ENCODE data around the gene KCNMA1. TPM values are rescaled to one million over a fixed set of nuclear protein-coding genes. Genes with fewer than 3 reads are reported as not detected.
"Not testable (repeated sequence)": the region's sequence is repeated elsewhere in the genome, so short reads cannot be mapped to it uniquely, and the experiment has no call there.

Gene KCNMA1
- total RNA-seq, 1 donor from 2014 or later: 41.3 TPM

- H3K36me3 ChIP-seq: no peaks in the 10 kb centered on the region
- ATAC-seq (peak in 1 of 2 donors; percentile 70), DNase-seq (no peak)
- no peak for TF ChIP-seq CTCF (IDR thresholded peaks at IDR 0.05)
- intact Hi-C loops (cut with DNase I): no loop called here
- H3K4me1 ChIP-seq: peaks cover 4% of the 10 kb centered on the region
- peak overlapping the region; percentile 28 for H3K27ac ChIP-seq
- no peaks in the 10 kb centered on the region for H3K9me3 ChIP-seq
- no peak overlapping the region for H3K4me3 ChIP-seq
- no peaks in the 10 kb centered on the region for H3K27me3 ChIP-seq (ENCODE audit: low read depth)
Observed at GRCh38 chr10:77593771-77594470, 43.7 kb downstream of the KCNMA1 start.

- intact Hi-C loops (cut with DNase I): no loop called here
- Histone ChIP-seq H3K36me3 (no peaks in the 10 kb centered on the region), H3K4me1 (peaks cover 4% of the 10 kb centered on the region), H3K4me3 (no peak overlapping the region), H3K27ac (no peak overlapping the region), H3K27me3 (ENCODE audit: low read depth) (no peaks in the 10 kb centered on the region), H3K9me3 (no peaks in the 10 kb centered on the region)
- no peak for DNase-seq
- TF ChIP-seq CTCF (IDR thresholded peaks at IDR 0.05): no peak
- peak; percentile 48 to 84 for ATAC-seq
Observed at GRCh38 chr10:77592946-77593636, 44.5 kb downstream of the KCNMA1 start.

GRCh38 chr10:77592510-77592909 lies 45.1 kb downstream of the KCNMA1 start:
- H3K27me3 ChIP-seq (ENCODE audit: low read depth): no peaks in the 10 kb centered on the region
- peaks cover 4% of the 10 kb centered on the region for H3K4me1 ChIP-seq
- H3K36me3 ChIP-seq: no peaks in the 10 kb centered on the region
- no peak for TF ChIP-seq CTCF (IDR thresholded peaks at IDR 0.05)
- H3K9me3 ChIP-seq: no peaks in the 10 kb centered on the region
- no peak overlapping the region for H3K4me3 ChIP-seq
- no peak for DNase-seq
- intact Hi-C loops (cut with DNase I): no loop called here
- H3K27ac ChIP-seq: no peak overlapping the region
- no peak for ATAC-seq

- peaks cover 8% of the 10 kb centered on the region for H3K4me1 ChIP-seq
- no peaks in the 10 kb centered on the region for H3K27me3 ChIP-seq (ENCODE audit: low read depth)
- DNase-seq (no peak), ATAC-seq (no peak)
- no peak overlapping the region for H3K4me3 ChIP-seq
- H3K9me3 ChIP-seq: no peaks in the 10 kb centered on the region
- H3K27ac ChIP-seq: no peak overlapping the region
- no peaks in the 10 kb centered on the region for H3K36me3 ChIP-seq
- intact Hi-C loops (cut with DNase I): no loop called here
- no peak for TF ChIP-seq CTCF (IDR thresholded peaks at IDR 0.05)
Observed at GRCh38 chr10:77591238-77591880, 46.2 kb downstream of the KCNMA1 start.

- Histone ChIP-seq H3K27ac (no peak overlapping the region), H3K9me3 (no peaks in the 10 kb centered on the region), H3K4me1 (peaks cover 8% of the 10 kb centered on the region), H3K36me3 (no peaks in the 10 kb centered on the region), H3K27me3 (ENCODE audit: low read depth) (no peaks in the 10 kb centered on the region), H3K4me3 (no peak overlapping the region)
- no peak for DNase-seq
- TF ChIP-seq CTCF (IDR thresholded peaks at IDR 0.05): no peak
- ATAC-seq: no peak
- intact Hi-C loops (cut with DNase I): no loop called here
Observed at GRCh38 chr10:77590344-77591237, 47.0 kb downstream of the KCNMA1 start.

- H3K4me1 ChIP-seq; DNase-seq; ATAC-seq; H3K4me3 ChIP-seq; H3K36me3 ChIP-seq; H3K27me3 ChIP-seq (ENCODE audit: low read depth); H3K27ac ChIP-seq; intact Hi-C loops (cut with DNase I); H3K9me3 ChIP-seq: not testable (repeated sequence)
Observed at GRCh38 chr10:77589703-77590102, 47.9 kb downstream of the KCNMA1 start.
